Endothelial cell of umbilical vein (primary cell): Measurements from ENCODE around the gene TBK1. TPM values are rescaled to one million over a fixed set of nuclear protein-coding genes. Genes with fewer than 3 reads are reported as not detected.

Experiments
- BruUV-seq: library from RNA; stranded (reverse); fragments of 400-500 nt; replicated peaks from 2 replicates; lab custom pipeline; 2021; lab: Mats Ljungman, UMichigan
- CTCF ChIA-PET: fragments of 300-600, 350-600 bp; sonication (Branson Sonifier 250); formaldehyde crosslinking; loops from one replicate; lab custom pipeline; 2021; ENCODE audit warnings: antibody characterized with exemption, inconsistent platforms; lab: Charles Lee
- POLR2A ChIA-PET: fragments of 300-600, 350-600 bp; sonication (Branson Sonifier 250); formaldehyde crosslinking; loops from one replicate; lab custom pipeline; 2021; ENCODE audit warnings: antibody characterized with exemption, inconsistent platforms; lab: Charles Lee
- DNase-seq: peaks from one replicate; pipeline ENCODE4 v3.0.0-alpha.2; 2011; ENCODE audit warnings: low read depth, low spot score
- FAIRE-seq: peaks from 2 replicates; lab custom pipeline; 2011; peaks lifted over from hg19 to GRCh38; lab: Jason Lieb, UNC
- H2AFZ ChIP-seq: 2 replicates; pipeline ENCODE4 v1.6.0; 2012; ENCODE audit warnings: low read depth, low read length, control low read depth, inconsistent platforms
- H3K27ac ChIP-seq: 2 replicates; pipeline ENCODE4 v1.5.1; 2011; ENCODE audit warnings: low read depth, mild to moderate bottlenecking, control low read depth, low read length, moderate library complexity; ENCODE audit not compliant: insufficient read depth
- H3K27me3 ChIP-seq, 2 experiments: 2 replicates each; pipeline versions ENCODE4 v1.6.0 to v1.6.1; 2011; ENCODE audit warnings: low read length in 2 of 2, mixed read lengths in 1 of 2; ENCODE audit not compliant: control insufficient read depth in 2 of 2, insufficient read depth in 2 of 2
- H3K36me3 ChIP-seq, 2 experiments: 2 replicates in 1 of 2; 3 replicates in 1 of 2; pipeline ENCODE4 v1.5.1; 2011; ENCODE audit warnings: low read length in 2 of 2, mild to moderate bottlenecking in 1 of 2, moderate library complexity in 1 of 2; ENCODE audit not compliant: control insufficient read depth in 2 of 2, insufficient read depth in 2 of 2; ENCODE audit errors: extremely low read depth in 1 of 2
- H3K4me1 ChIP-seq: 3 replicates; pipeline ENCODE4 v1.5.1; 2011; ENCODE audit warnings: mild to moderate bottlenecking, low read length; ENCODE audit not compliant: control insufficient read depth, insufficient read depth; ENCODE audit errors: extremely low read depth
- H3K4me2 ChIP-seq: 2 replicates; pipeline ENCODE4 v1.6.1; 2011; ENCODE audit warnings: low read length, control low read depth, mixed read lengths; ENCODE audit not compliant: insufficient read depth
- H3K4me3 ChIP-seq, 3 experiments: fragments of 200-600 bp in 1 of 3; sonication (generic), shearing (Covaris generic) in 1 of 3; replicated peaks in 1 of 3; 2 replicates each; pipeline ENCODE4 v1.5.1; 2011 to 2016; ENCODE audit warnings: control low read depth in 3 of 3, low read length in 3 of 3, mild to moderate bottlenecking in 2 of 3, inconsistent platforms in 1 of 3, low read depth in 1 of 3, moderate library complexity in 1 of 3; ENCODE audit not compliant: insufficient read depth in 1 of 3
- H3K79me2 ChIP-seq: 2 replicates; pipeline ENCODE4 v1.6.0; 2012; ENCODE audit warnings: low read length, inconsistent platforms; ENCODE audit not compliant: control insufficient read depth, insufficient read depth
- H3K9ac ChIP-seq: replicated peaks from 2 replicates; pipeline ENCODE3; 2011; ENCODE audit warnings: low read length, control low read depth; ENCODE audit not compliant: insufficient read depth; ENCODE audit errors: extremely low read depth
- H3K9me1 ChIP-seq: replicated peaks from 3 replicates; pipeline ENCODE4 v1.6.0; 2011; ENCODE audit warnings: mild to moderate bottlenecking, low read length; ENCODE audit not compliant: control insufficient read depth, insufficient read depth; ENCODE audit errors: extremely low read depth
- H3K9me3 ChIP-seq: replicated peaks from 2 replicates; pipeline ENCODE4 v1.5.1; 2012; ENCODE audit warnings: low read length, inconsistent platforms; ENCODE audit not compliant: control insufficient read depth, insufficient read depth
- H4K20me1 ChIP-seq: replicated peaks from 2 replicates; pipeline ENCODE3; 2011; ENCODE audit warnings: mild to moderate bottlenecking, low read length; ENCODE audit not compliant: control insufficient read depth, insufficient read depth; ENCODE audit errors: extremely low read depth
- CTCF ChIP-seq, 2 donors: IDR thresholded peaks; 1 replicate in 1 of 2; 2 replicates in 1 of 2; pipeline ENCODE4 v1.5.1; 2011; ENCODE audit warnings: low read length in 2 of 2, mild to moderate bottlenecking in 2 of 2, moderate library complexity in 2 of 2, control low read depth in 1 of 2, inconsistent platforms in 1 of 2, low read depth in 1 of 2; ENCODE audit not compliant: insufficient read depth in 1 of 2; ENCODE audit errors: extremely low read depth in 1 of 2
- EZH2 ChIP-seq: IDR thresholded peaks from 2 replicates; pipeline ENCODE4 v1.6.1; 2012; ENCODE audit warnings: borderline replicate concordance, low read depth, mild to moderate bottlenecking, moderate library complexity, low read length, inconsistent platforms; ENCODE audit not compliant: severe bottlenecking
- FOS ChIP-seq: IDR thresholded peaks from 2 replicates; pipeline ENCODE4 v1.6.1; 2011; ENCODE audit warnings: mild to moderate bottlenecking, low read length, moderate library complexity, borderline replicate concordance; ENCODE audit not compliant: insufficient read depth
- GATA2 ChIP-seq: IDR thresholded peaks from 2 replicates; pipeline ENCODE4 v1.7.0; 2011; ENCODE audit warnings: low read depth, mild to moderate bottlenecking, moderate library complexity, mixed read lengths, low read length; ENCODE audit not compliant: insufficient read length, insufficient read depth
- JUN ChIP-seq: IDR thresholded peaks from 2 replicates; pipeline ENCODE4 v1.6.1; 2011; ENCODE audit warnings: borderline replicate concordance, low read depth; ENCODE audit not compliant: insufficient read length, insufficient read depth
- MAX ChIP-seq: IDR thresholded peaks from 2 replicates; pipeline ENCODE4 v1.6.1; 2011; ENCODE audit not compliant: insufficient read depth, insufficient read length
- MYC ChIP-seq: IDR thresholded peaks from one replicate; pipeline ENCODE4 v1.6.1; 2011; ENCODE audit warnings: mild to moderate bottlenecking, low read depth, low read length
- POLR2A ChIP-seq: IDR thresholded peaks from 2 replicates; pipeline ENCODE4 v1.6.1; 2012; ENCODE audit warnings: low read depth, mild to moderate bottlenecking, control low read depth, low read length
- POLR2AphosphoS5 ChIP-seq: IDR thresholded peaks from 2 replicates; pipeline ENCODE4 v1.6.1; 2012; ENCODE audit warnings: low read depth, mild to moderate bottlenecking, control low read depth, low read length, moderate library complexity; ENCODE audit not compliant: insufficient read depth
- dilution Hi-C: fragments of 300-500 bp; cut with MboI; formaldehyde crosslinking; loops from one replicate; pipeline ENCODE4 v1.15.0; 2019; ENCODE audit warnings: low sequenced_read_pairs; ENCODE audit not compliant: extremely low pct_ligation_motif_present
- intact Hi-C: fragments of 100-400 bp; cut with micrococcal nuclease; formaldehyde crosslinking; loops from one replicate; pipeline ENCODE4 v1.10.0; 2022
- polyA plus RNA-seq, 4 experiments: library from polyadenylated mRNA; depleted of rRNA in 3 of 4; stranded (reverse) in 3 of 4; unstranded in 1 of 4; fragments of >200 nt; gene quantifications; 2 replicates each; pipeline versions ENCODE4 v1.2.1 to v1.2.3, GENCODE V29; 2011 to 2012; ENCODE audit warnings: missing spikeins in 1 of 4
- total RNA-seq: library from RNA; stranded (reverse); gene quantifications from 2 replicates; pipeline ENCODE4 v1.2.3, GENCODE V29; 2021

Gene TBK1
- total and polyA plus RNA-seq, 2 donors (not counting 3 experiments of a cell fraction or from before 2014, with no cell fraction given) = 8.0 to 28.9 TPM

- H3K27ac ChIP-seq = no peak overlapping the region
- TF ChIP-seq FOS (no peak), EZH2 (no peak), MAX (no peak), POLR2A (no peak), POLR2AphosphoS5 (no peak), MYC (no peak), GATA2 (no peak), JUN (no peak), CTCF (IDR thresholded peaks at IDR 0.05; ENCODE audit: extremely low read depth in 1 of 2, insufficient read depth in 1 of 2, low read depth in 1 of 2, low read length in 2 of 2) (no peak)
- H3K4me2 ChIP-seq = no peak overlapping the region
- CTCF ChIA-PET = no interaction called here
- H2AFZ ChIP-seq = no peak overlapping the region
- no peaks in the 10 kb centered on the region for H3K9me1 ChIP-seq
- DNase-seq (no peak), FAIRE-seq (no peak)
- no peak overlapping the region for H3K4me3 ChIP-seq
- H3K9me3 ChIP-seq = no peaks in the 10 kb centered on the region
- peaks cover 5% of the 10 kb centered on the region for H4K20me1 ChIP-seq
- intact Hi-C loops (no loop called here), dilution Hi-C loops (no loop called here)
- H3K79me2 ChIP-seq = peaks cover 29% of the 10 kb centered on the region
- no TSS peak for BruUV-seq
- peaks cover 7 to 8% of the 10 kb centered on the region in 2 experiments for H3K36me3 ChIP-seq
- H3K27me3 ChIP-seq = no peaks in the 10 kb centered on the region
- H3K4me1 ChIP-seq = no peaks in the 10 kb centered on the region
- no peak overlapping the region for H3K9ac ChIP-seq
- POLR2A ChIA-PET = no interaction called here
These were observed 28.2 kb downstream of the TBK1 start for GRCh38 chr12:64480148-64480547.
